HG03039 (cell line): ENCODE data around the gene TNS1.

Experiments
- ATAC-seq: cut with Tn5 transposase; IDR thresholded peaks from one replicate; pipeline ENCODE4 v1.9.1; 2021; ENCODE audit warnings: mild to moderate bottlenecking, moderate library complexity; ENCODE audit not compliant: unreplicated experiment

TNS1 gene

DNA sequence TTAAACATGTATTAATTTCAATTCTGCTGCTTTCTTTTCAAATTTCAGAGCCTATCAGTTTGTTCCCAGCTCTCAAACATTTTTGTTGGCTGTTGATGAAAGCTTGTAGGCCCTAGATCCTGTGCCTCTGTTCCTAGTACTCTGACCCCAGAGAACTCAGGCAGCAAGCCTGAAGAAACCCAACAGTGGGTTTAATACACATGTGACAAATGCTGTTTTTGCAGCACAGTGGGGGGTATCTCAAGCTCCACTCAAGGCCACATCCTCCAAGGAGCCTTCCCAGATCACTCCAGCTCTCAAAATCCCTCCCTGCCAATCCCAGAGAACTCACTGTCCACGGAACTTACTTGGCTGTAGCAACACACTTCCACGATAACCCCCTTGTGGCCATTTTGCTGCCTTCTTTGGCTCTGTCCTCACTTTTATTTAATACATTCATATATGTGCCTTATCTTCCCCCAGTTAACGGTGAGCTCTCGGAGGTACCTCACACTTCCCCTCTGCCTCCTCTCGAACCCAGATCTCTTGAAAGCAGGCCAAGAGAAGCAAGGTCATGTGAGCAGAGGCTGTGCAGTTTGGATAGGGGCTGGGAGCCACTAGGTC lies 122.4 kb downstream of the TNS1 start:
- ATAC-seq = no peak

DNA sequence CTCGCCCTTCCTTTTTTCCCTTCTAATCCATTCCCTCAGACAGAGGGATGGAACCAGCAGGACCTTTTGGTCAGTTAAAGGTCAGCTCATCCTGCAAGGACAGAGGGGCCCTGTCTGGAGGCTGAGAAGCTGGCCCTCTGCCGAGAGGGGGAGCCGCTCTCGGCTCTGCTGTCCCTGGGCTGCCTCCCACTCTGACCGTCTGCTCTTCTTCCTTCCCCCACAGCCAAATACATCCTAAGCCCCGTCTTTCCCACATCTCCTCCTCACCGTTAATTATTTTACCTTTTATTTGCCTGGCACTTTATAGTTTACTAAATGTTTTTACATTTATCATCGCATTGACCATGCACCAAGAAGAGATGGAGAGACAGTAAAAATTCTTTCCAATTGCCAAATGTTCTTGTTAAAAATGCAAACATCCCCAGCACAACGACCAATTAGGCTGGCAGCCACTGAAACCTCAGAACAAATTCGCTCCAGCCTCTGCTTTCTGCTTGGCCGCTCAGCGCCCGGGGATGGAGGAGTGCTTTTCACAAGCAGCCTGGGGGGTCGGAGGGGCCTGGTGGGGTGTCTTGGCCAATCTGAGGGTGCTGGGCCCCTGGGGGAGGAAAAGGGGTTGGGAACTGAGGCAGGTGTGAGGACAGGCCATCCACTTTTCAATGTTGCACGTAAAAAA lies 123.7 kb downstream of the TNS1 start:
- no peak for ATAC-seq

DNA sequence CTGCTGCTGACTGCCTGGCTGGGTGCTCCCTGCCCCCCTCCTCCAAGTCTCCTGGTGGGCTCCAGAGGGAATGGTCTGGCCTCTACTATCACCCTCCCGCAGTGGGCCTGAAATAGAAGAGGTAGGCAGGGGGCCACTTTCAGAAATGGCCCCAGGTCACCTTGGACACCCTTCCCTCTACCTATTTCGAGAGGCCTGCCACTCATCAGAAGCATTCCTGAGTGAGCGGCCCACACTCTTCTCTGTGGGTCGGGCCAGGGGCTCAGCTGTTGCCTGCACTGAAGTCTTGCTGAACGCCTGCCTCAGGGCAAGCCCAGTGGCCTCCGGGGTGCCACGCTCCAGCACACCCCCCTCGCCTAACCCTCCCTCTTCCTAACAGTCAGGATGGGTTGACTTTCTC lies 124.9 kb downstream of the TNS1 start:
- ATAC-seq = no peak

DNA sequence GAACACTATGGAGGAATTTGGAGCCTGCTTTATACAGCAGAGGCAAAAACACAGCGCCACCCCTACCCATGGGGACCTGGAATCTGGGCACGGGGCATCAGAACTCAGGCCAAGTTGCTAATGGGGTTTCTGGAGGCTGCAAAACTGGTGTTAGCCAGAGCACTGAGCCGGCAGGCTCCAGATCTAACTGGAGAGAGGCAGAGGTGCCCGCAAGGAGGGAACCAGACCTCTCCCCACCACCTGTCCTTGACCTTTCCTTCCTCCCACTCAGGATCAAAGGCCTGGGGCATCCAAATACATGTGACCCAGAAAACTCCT lies 126.6 kb downstream of the TNS1 start:
- no peak for ATAC-seq

DNA sequence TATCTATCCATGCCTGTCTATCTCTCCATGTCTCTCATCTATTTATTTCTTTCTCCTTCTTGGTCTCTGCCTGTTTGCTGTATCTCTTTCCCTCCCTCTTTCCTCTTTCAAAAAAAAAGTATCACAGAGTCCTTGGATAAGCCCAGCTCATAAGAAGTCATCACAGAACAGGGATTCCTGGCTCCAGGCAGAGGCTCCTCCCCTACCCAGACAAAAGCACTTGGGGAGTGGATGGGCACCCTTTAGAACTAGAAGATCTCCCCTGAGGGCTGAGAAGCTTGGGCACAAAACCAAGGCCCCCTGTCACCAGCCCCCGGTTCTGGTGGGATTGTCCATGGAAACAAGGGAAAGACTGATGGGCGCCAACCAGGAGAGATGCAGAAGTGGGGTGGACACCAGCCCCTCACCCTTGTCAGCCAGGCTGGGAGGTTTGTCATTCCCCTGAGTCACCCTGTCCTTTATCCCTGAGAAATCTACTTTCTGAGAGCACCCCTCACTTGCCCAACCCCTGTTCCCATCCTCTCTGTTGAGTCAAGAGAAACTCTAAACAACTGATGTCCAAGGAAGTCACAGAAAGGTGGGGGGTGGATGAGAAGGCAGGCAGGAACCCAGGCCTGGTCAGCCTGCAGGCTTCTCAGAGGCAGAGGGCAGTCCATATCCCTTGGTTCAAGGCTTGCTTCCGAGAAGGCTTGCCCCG lies 127.1 kb downstream of the TNS1 start:
- ATAC-seq = no peak

DNA sequence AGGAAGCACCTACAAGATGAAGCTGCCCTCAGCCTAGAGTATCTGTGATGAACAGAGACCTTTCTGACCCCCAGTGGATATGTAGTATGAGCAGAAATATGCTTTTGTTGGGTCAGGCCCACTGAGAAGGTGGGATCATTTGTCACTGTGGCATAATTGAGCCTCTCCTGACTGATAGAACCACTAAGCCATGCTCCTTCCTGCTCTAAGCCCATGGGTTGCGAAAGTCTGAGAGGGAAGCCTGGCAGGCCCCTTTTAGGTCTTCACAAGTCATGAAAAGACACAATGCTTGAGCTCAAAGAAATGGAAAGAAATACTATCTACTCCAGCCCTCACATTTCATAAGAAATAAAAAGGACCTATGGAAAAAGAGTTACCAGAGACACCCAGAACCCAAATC lies 127.7 kb downstream of the TNS1 start:
- no peak for ATAC-seq

DNA sequence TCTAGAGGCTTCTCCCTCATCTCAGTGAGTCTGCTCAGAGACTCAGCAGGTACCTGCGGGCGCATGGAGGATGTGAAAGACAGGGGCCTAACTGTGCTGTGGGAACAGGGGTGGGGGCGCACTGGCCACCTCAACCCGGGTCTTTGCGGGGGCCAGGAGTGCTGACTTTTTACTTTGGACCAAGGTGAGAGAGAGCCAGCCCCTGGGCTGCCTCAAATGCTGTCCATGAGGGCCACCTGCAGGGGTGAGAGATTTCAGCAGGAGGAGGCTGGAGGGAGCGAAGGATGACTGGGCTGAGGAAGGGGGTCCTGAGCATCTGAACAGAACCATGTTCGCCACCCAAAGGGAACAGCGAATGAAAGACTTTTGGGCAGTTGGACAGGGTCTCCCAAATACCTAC lies 129.4 kb downstream of the TNS1 start:
- ATAC-seq = no peak

DNA sequence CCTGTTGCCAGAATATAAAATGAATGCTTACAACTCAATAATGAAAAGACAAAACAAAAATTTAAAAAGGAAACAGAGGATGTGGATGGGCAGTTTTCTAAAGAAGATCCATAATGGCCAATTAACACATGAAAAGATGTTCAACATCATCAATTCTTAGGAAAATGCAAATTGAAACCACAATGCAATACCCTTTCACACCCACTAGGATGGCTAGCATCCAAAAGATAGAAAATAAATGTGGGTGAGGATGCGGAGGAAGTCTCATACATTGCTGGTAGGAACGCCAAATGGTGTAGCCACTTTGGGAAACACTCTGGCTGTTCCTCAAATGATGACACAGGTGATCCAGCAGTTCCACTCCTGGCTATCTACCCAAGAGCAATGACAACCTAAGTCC lies 130.5 kb downstream of the TNS1 start:
- no peak for ATAC-seq

DNA sequence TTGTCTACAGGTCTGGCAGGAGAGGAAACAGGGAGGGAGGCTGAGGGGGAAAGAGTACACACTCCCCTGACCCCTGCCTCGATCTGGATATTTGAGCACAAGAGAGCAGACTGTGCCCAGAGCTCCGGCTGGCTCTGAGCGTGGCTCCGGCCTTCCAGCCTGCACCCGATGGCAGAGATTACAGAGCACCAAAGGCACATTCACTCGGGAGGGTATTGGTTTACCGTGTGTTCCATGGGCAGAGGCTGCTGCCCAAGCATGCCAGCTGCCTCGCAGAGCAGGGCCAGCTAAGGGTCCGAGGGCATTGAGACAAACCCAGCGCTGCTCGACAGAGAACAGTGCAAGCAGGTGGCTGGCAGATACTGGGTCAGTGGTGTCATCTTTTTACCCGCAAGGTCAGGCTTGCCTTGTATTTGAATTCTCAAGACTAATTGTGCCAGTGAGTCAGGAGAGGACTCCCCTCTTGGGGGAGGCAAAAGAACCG lies 132.2 kb downstream of the TNS1 start:
- no peak for ATAC-seq

DNA sequence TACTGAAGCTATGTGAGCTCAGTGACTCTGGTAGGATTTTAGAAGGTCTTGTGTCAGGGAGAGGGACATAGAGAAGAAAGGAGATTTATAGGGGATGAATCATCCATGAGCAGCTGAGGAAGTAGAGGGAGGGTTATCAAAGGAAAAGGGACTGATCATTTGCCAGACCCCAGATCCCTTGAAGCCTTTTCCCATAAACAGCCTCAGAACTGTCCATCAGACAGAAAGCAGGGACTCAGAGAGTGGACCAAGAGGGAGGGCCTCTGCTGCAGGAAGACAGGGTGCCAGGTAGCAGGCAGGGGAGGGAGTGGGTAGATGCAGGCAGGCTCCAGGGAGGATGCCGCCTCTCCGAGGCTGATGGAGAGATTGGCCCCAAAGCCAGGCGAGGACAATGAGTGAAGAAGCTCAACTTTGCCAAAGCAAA lies 133.9 kb downstream of the TNS1 start:
- no peak for ATAC-seq

DNA sequence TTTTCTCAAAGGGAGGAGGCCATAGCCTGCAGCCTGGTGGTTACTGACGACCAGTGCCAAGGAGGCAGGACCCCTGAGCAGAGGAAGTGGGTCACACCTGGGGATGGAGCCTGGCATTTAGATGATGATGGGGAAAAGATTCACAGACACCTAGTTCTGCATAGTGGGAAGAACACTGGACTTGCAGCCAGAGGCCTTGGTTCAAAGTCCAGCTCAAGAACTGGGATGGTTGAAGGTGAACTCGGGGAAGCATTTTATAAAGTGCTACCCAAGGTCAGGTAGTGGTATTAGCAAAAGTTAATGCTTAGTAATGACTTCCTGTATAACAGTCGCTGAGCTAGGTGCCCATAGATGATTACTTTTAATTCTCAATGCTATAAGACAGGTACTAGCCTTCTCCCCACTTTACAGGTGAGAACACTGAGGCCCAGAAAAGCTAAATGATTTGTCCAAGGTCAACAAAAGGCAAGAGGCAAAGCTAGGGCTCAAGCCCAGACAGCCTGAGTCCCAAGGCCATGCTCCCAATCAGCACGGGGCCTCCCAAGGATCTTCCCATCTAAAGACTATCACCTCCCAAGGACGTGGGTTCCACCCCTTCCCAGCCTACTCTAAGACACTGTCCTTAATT lies 134.4 kb downstream of the TNS1 start:
- no peak for ATAC-seq

DNA sequence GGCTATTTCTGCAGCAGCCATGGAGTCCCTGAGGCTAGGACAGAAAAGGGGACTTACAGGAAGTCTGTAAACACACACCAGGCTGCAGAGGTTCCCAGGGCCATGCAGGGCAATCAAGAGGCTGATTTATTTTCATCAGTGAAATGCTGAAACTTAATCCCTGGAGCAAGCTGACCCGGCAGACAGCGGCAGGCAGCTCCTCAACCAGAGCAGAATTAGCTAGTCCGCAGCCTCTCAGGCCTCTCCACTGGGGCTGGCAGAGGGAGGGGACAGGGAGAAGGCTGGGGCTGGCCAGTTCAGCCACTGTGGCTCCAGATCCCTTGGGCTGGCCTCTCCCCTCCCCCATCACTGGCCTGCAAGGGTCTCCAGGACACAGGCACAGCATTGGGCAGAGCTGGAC lies 136.3 kb downstream of the TNS1 start:
- no peak for ATAC-seq

DNA sequence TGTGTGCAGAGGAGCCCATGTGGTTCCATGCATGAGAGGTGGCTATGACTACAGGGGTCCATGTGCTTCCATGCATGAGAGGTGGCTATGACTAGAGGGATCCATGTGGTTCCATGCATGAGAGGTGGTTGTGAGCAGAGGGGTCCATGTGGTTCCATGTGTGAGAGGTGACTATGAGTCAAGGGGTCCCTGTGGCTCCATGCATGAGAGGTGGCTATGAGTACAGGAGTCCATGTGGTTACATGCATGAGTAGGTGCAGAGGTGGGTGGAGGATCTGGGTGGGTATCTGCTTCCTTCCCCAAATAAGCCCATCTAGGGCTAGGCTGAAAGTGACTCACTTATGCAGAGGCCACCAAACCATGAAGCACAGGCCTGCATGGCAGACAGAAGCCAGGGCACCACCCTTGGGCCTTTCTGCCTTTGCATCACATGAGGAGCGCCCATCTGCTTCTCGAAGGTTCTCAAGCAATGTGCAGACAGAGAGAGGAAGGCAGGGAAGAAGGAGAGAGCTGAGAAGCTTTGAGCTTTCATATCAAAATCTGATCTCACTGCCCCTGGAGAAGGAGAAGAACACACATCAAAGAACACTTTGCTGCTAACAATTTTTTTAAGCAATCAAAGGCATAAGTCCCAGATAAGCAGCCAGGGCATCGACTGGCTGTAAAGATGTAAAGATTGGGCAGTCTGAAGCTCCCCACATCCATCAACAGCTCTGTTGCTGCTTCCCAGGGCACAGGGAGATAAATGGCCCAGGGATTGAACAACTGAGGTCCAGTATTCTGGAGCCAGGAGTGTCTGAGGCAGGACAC lies 137.6 kb downstream of the TNS1 start:
- no peak for ATAC-seq

DNA sequence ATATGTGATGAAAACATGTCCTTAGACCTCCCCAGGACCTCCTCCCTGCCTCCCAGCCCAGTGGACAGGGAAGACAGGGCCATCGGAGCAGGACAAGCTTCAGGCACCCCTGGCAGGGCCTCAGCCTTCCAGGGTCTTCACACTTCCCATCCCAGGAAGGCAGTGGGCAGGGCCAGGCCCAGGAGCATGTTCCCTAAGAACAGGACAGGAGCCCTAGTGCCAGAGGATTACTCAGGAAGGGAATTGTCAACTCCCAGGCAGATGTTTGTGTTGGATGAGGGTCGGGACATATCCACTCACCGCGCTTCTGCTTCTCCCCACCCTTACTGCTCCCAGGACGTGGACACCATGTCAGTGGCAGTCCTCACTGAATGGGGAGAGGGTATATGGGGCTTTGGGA lies 138.9 kb downstream of the TNS1 start:
- ATAC-seq = no peak

DNA sequence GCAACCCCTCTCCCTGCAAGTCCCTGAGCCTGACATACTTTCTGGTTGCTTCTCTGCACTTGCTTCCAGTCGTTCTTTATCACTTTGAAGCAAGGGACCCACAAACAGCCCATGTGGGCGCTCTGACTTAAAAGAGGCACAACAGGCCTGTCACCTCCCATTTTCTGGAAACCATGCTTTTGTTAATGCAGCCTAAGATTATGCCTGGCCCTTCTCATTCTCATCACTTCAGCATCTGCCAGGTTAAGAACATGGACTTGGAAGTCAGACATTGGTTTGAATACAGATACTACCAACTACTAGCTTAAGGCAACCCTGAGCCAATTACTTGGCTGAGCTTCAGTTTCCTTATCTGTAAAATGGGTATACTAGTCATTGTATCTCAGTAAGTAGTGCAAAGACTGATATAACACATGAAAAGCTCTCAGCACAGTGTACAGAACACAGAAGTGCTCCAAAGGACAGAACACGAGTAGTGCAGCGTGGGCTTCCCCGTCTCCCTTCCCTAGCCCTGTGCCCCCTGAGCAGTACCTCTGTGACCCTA lies 141.4 kb downstream of the TNS1 start:
- no peak for ATAC-seq

DNA sequence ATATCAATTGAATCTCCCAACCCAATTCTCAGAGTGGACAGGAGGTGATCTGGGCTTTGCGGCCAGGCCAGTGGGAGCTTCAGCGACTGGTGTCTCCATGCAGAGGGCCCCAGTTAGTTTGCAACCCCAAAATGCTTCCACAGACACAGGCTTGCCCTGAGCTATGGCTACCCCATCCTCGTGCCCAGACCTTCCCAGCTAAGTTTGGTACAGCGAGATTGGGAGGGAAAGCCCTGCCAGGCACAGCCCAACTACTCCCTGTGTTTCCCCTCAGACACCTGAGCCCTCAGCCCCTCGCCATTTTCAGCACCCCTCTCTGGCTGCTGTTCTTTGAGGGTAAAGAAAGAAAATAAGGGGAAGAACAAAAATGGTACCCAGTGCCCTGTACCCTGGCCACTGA lies 142.9 kb downstream of the TNS1 start:
- ATAC-seq = no peak

DNA sequence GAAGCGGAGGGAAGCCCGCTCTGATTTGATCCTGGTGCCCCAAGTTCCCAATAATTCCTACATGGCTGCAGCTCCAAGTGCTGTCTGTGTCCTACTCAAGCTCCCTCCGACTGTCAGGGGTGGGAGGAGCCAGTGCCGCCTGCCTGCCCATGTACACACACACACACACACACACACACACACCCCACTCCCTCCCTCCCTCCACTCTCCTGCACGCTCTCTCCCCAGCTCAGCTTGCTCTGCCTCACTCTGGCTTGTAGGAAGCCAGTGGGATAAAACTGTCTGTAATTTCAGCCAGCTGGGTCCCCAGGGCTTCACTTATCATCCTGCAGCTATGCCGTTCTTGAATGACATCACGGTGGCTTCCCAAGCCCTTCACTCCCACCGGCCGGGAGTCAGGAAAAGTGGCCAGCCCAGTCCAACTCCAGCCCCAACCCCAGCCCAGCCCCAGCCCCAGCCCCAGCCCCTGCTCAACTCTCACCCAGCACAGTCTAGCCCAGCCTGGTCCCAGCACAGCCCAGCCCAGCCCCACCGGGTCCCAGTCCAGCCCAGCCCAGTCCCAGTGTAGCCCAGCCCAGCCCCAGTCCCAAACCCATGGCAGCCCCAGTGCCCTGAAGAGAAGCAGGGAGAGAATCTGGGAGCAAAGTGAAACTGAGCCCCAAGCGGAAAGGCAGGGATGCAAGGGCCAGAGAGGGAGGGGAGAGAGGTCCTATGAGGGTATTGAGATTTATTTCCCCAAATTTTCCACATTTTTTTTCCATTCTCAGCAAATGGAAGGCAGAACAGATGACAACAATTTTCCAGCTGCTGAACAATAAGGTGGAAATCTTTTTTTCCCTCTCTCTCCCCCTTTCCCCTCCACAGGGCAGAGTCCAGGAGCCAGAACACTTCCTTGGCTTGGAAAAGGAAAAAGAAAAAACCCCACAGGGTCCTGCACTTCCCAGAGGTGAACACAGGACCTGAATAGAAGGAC lies 144.0 kb downstream of the TNS1 start:
- no peak for ATAC-seq

DNA sequence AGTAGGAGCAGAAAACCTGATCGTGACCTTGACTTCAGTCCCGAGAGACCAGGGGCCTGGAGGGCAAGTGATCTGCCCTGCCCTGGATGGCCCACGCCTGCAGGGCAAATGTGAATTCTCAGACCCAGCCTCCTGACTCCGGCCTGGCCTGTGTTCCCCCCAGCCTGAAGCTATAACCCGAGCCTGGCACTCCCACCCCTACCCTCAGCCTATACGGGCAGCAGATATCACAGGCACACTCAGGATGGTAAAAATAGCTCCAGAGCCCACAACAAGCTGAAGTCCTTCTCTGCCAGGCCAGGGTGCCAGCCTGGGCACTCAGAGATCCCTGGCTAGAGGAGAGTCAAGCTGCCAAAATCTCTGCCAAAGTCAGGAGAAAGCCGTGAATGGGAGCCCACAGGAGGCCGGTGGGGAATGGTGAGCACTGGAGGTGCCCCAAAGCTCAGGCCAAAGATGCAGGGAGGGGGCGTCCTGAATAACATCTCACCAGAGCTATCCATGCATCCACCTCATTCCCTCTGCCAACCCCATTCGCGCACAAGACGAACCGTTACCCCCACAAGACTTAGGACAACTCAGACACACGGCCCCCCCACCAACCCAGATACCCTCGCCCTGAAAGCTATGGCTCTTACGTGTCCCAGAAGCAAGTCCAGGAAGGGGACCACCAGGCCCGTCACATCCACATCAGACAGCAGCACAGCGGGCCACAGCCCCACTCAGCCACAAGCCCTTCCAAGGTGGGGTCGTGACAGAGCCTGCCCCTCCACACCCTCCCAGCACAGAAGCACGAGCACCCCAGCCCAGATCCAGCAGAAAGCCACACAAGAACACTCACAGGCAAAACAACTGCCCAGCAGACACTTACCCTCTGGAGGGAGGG lies 144.9 kb downstream of the TNS1 start:
- ATAC-seq = no peak

DNA sequence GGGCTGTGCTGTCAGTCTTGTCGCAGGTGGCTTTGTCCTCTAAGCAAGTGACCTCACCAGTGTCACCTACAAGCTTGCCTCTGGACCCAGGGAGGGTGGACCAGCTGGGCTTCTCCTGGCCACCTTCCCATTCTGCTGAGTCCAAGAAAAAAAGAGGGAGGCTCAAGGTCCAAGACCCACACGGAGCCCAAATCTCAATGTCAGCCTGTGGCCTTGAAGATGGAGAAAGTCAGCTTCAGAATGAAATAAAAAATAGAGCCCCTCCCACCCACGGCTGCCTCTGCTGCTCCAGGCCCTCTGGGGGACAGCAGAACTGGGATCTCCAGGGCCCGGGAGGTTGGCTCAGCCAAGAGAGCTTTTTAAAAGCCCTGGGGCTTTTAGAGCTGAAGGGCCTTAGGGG lies 145.9 kb downstream of the TNS1 start:
- no peak for ATAC-seq
